Activated CD8-positive, alpha-beta T cell treated with anti-CD3 and anti-CD28 coated beads for 36 hours (primary cell): ENCODE results near the gene AMPH. TPM values are rescaled to one million over a fixed set of nuclear protein-coding genes. Genes with fewer than 3 reads are reported as not detected.

Experiments
- ATAC-seq: fragments of 200-7000 bp; cut with Tn5 transposase; one replicate; pipeline ENCODE4 v1.10.0; 2021; ENCODE audit warnings: mild to moderate bottlenecking, moderate library complexity
- CTCF ChIA-PET: fragments of 350-600 bp; sonication (Branson Sonifier 250); formaldehyde crosslinking; loops from one replicate; lab custom pipeline; 2021; ENCODE audit warnings: antibody characterized with exemption; lab: Charles Lee
- POLR2A ChIA-PET: fragments of 350-600 bp; sonication (Branson Sonifier 250); formaldehyde crosslinking; loops from one replicate; lab custom pipeline; 2021; ENCODE audit warnings: antibody characterized with exemption; lab: Charles Lee
- DNase-seq: peaks from one replicate; pipeline ENCODE4 v3.0.0-alpha.2; 2020
- H3K27ac Mint-ChIP-seq: one replicate; pipeline ENCODE4 v1.8.0; 2021; ENCODE audit warnings: mild to moderate bottlenecking, mixed read lengths
- H3K27me3 Mint-ChIP-seq: one replicate; pipeline ENCODE4 v1.8.0; 2021; ENCODE audit warnings: mixed read lengths
- H3K36me3 Mint-ChIP-seq: one replicate; pipeline ENCODE4 v1.8.0; 2021; ENCODE audit warnings: low read depth, mixed read lengths
- H3K4me1 Mint-ChIP-seq: one replicate; pipeline ENCODE4 v1.8.0; 2021; ENCODE audit warnings: low read depth, mixed read lengths
- H3K4me3 Mint-ChIP-seq: one replicate; pipeline ENCODE4 v1.8.0; 2021; ENCODE audit warnings: mild to moderate bottlenecking, moderate library complexity, mixed read lengths
- H3K9me3 Mint-ChIP-seq: one replicate; pipeline ENCODE4 v1.8.0; 2021; ENCODE audit warnings: mixed read lengths
- intact Hi-C: fragments of 100-400 bp; cut with micrococcal nuclease; formaldehyde crosslinking; loops from one replicate; pipeline ENCODE4 v1.10.0; 2022
- total RNA-seq, 2 experiments: library from RNA; stranded (reverse); gene quantifications; one replicate each; pipeline ENCODE4 v1.2.3, GENCODE V29; 2021
- TF ChIP-seq, protein P1 (sequence below): fragments of 200-600 bp; IDR thresholded peaks from one replicate; pipeline ENCODE4 v1.8.0; 2022; ENCODE audit warnings: antibody characterized with exemption, mild to moderate bottlenecking

Gene AMPH
- total RNA-seq, 2 experiments from 2014 or later = not detected

DNA sequence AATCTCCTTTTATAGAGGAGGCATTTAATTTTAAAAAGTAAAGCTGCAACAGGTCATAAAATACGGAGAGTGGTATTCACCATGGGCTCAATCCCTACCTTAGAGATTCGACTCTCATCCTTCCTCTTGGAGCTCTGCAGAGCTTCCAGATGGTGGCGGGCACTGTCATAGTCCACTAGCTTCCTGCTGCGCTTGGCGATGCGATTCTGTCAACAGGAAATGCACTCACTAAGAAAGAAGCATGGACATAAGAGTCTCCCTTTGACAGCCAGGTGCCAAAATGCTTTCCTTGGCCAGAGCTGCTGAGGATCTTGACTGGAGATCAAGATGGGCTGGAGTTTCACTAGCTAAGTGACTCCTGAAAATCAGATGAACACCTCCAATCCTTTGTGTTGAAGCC is 154.4 kb downstream of the AMPH start:
- DNase-seq (no peak), ATAC-seq (no peak)
- H3K4me1 Mint-ChIP-seq = no peaks in the 10 kb centered on the region
- peaks cover 2% of the 10 kb centered on the region for H3K36me3 Mint-ChIP-seq
- no peaks in the 10 kb centered on the region for H3K27me3 Mint-ChIP-seq
- CTCF ChIA-PET = no interaction called here
- H3K9me3 Mint-ChIP-seq = peaks cover 7% of the 10 kb centered on the region
- POLR2A ChIA-PET = interaction anchor here (0.7 kb wide), 1 partner anchor 9 kb away, joined by 3 read pairs; no protein-coding TSS in a partner anchor
- H3K4me3 Mint-ChIP-seq = no peak overlapping the region
- TF ChIP-seq, protein P1, sequence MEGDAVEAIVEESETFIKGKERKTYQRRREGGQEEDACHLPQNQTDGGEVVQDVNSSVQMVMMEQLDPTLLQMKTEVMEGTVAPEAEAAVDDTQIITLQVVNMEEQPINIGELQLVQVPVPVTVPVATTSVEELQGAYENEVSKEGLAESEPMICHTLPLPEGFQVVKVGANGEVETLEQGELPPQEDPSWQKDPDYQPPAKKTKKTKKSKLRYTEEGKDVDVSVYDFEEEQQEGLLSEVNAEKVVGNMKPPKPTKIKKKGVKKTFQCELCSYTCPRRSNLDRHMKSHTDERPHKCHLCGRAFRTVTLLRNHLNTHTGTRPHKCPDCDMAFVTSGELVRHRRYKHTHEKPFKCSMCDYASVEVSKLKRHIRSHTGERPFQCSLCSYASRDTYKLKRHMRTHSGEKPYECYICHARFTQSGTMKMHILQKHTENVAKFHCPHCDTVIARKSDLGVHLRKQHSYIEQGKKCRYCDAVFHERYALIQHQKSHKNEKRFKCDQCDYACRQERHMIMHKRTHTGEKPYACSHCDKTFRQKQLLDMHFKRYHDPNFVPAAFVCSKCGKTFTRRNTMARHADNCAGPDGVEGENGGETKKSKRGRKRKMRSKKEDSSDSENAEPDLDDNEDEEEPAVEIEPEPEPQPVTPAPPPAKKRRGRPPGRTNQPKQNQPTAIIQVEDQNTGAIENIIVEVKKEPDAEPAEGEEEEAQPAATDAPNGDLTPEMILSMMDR = no peak
- intact Hi-C loops = no loop called here
- H3K27ac Mint-ChIP-seq = no peak overlapping the region

DNA sequence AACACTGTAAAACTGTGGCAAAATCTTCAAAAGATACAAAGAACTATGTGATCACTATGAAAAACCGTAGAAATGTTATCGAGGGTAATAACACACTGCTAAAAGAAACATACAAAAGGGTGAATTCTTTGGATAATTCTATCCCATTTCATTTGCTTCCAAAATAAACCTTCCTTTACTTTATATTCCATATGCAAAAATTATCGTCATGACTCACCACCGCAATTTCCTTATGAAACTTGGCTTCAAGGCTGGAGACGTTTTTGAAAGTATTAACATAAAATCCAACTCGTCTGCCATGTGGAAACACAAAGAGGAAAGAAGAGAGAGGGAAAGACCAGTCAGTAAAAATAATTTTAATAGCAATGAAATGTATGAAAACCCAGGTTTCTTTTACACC is 165.2 kb downstream of the AMPH start:
- POLR2A ChIA-PET = no interaction called here
- intact Hi-C loops = no loop called here
- CTCF ChIA-PET = interaction anchor here (1.5 kb wide), 1 partner anchor 195 kb away, joined by 4 read pairs; no protein-coding TSS in a partner anchor
- no peak overlapping the region for H3K27ac Mint-ChIP-seq
- TF ChIP-seq, protein P1 = no peak
- peaks cover 18% of the 10 kb centered on the region for H3K4me1 Mint-ChIP-seq
- DNase-seq = no peak
- no peaks in the 10 kb centered on the region for H3K36me3 Mint-ChIP-seq
- no peak overlapping the region for H3K4me3 Mint-ChIP-seq
- H3K27me3 Mint-ChIP-seq = no peaks in the 10 kb centered on the region
- no peak for ATAC-seq
- H3K9me3 Mint-ChIP-seq = no peaks in the 10 kb centered on the region

DNA sequence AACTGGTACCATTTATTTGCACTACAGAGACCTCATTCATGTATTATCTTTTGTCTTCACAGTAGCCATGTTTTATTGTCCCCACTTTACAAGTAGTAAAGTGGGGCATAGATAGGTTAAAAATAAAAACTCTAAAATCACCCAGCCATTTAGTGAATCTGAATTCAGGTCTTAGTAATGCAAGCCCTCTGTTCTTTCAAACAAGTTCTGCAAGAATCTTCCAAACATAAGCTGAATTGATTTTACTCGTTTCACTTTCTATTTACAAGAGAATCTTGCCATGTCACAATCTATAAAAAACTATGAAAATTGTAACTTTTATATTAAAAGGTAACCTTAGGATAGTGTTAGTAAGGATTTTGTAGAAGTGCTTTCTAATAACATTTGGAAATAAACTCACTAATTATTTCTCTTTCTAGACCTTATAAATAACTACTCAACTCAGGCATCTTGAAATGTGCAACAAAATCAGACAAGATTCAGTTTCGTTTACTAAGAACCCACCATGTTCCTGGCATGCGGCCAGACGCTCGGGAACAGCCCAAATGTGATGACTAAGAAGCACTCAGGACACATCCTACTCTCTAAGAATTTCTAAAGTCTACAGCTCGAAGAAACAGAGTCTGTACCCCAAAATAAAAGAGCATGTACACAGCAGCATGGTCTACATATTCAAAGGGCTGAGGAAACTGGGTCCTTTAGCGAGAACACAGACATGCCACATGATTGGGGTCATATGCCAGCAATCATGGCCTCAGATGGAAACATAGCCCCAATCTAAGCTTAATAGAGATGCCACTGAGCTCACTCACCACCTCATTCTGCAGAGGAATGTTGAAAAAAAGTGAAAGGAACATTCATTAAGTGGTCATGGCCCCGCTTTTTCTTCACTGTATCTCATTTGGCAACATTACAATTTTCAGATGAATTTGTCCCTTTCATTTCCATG is 167.6 kb downstream of the AMPH start:
- intact Hi-C loops = no loop called here
- peaks cover 18% of the 10 kb centered on the region for H3K4me1 Mint-ChIP-seq
- peak overlapping the region; percentile 41 for H3K4me3 Mint-ChIP-seq
- H3K9me3 Mint-ChIP-seq = no peaks in the 10 kb centered on the region
- ChIA-PET CTCF (interaction anchor here (1.0 to 1.6 kb wide), 2 partner anchors 11 to 94 kb away, joined by 3 to 4 read pairs; no protein-coding TSS in a partner anchor), POLR2A (no interaction called here)
- ATAC-seq (peak; percentile 84), DNase-seq (peak; percentile 93)
- H3K36me3 Mint-ChIP-seq = no peaks in the 10 kb centered on the region
- H3K27ac Mint-ChIP-seq = peak overlapping the region; percentile 29
- H3K27me3 Mint-ChIP-seq = no peaks in the 10 kb centered on the region
- TF ChIP-seq, protein P1 = no peak

DNA sequence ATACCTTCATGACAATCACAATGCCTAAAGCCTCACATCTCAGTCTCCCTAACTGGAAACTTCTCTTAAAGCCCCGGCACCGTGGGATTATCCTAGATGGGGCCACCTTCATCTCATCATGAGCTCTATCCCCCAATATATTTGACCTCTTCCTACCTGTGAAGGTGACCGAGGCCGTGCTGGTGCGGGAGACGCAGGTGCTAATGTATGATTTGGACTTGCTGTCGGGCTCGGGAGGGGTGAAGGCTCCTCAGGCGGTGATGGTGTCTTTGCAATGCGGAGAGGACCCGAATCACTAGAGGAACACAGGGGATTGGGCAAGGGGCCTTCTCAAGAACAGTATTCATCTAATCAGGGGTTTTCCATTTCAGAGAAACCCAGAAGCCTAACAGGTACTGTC is 168.4 kb downstream of the AMPH start:
- TF ChIP-seq, protein P1 = no peak
- ATAC-seq (no peak), DNase-seq (no peak)
- Mint-ChIP-seq H3K4me1 (peaks cover 18% of the 10 kb centered on the region), H3K9me3 (no peaks in the 10 kb centered on the region), H3K36me3 (no peaks in the 10 kb centered on the region), H3K27me3 (no peaks in the 10 kb centered on the region), H3K4me3 (peak overlapping the region; percentile 41), H3K27ac (peak overlapping the region; percentile 29)
- intact Hi-C loops = no loop called here
- ChIA-PET POLR2A (no interaction called here), CTCF (interaction anchor here (1.6 kb wide), 1 partner anchor 11 kb away, joined by 4 read pairs; no protein-coding TSS in a partner anchor)

DNA sequence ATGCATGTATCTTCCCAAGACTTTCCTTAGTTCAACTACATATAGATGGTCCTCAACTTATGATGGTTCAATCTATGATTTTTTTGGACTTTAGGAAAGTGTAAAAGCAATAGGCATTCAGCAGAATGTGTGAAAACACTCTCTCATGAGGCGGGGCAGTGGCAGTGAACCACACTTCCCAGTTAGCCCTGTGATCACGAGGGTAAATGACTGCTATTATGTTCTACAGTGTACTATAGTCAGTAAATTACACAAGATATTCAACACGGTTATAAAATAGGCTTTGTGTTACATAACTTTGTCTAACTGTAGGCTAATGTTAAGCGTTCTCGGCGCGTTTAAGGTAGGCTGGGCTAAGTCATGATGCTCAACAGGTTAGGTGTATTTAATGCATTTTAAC is 169.3 kb downstream of the AMPH start:
- ATAC-seq = no peak
- peaks cover 1% of the 10 kb centered on the region for H3K9me3 Mint-ChIP-seq
- TF ChIP-seq, protein P1 = no peak

More for the DNA sequence above, 169.3 kb downstream of the AMPH start:
- Mint-ChIP-seq H3K36me3 (no peaks in the 10 kb centered on the region), H3K27ac (no peak overlapping the region), H3K27me3 (no peaks in the 10 kb centered on the region), H3K4me3 (no peak overlapping the region), H3K4me1 (peaks cover 18% of the 10 kb centered on the region)
- POLR2A ChIA-PET = no interaction called here
- intact Hi-C loops = no loop called here
- DNase-seq = no peak
- CTCF ChIA-PET = no interaction called here
